Adrenal gland (tissue), 5 donors: ENCODE data around the gene ANKRD53.

Experiments used
- CTCF ChIP-seq, 6 experiments: fragments of 450-650 bp in 4 of 6; fragments of 200-600 bp in 2 of 6; sonication (generic) in 1 of 6; IDR thresholded peaks; 1 replicate in 5 of 6; 2 replicates in 1 of 6; pipeline versions ENCODE4 v1.5.1 to v1.8.0; 2016 to 2021; ENCODE audit warnings: antibody characterized with exemption in 6 of 6, mild to moderate bottlenecking in 2 of 6, moderate library complexity in 1 of 6
- POLR2A ChIP-seq, 2 donors: fragments of 450-650 bp; IDR thresholded peaks; one replicate each; pipeline ENCODE4 v1.6.1; 2017; ENCODE audit warnings: antibody characterized with exemption in 2 of 2, mild to moderate bottlenecking in 2 of 2, moderate library complexity in 1 of 2
- donor health status: DM: no; HTN: no; CAD: no.

- TF ChIP-seq CTCF (IDR thresholded peaks at IDR 0.05) (no peak), POLR2A (IDR thresholded peaks at IDR 0.05) (no peak)
Measured at GRCh38 chr2:70999362-70999761, 20.9 kb downstream of the ANKRD53 start.
